Activated CD8-positive, alpha-beta memory T cell treated with anti-CD3 and anti-CD28 coated beads, Interleukin-2, amount 50 U/mL, for 24 hours (primary cell): Measurements from ENCODE around the gene TYK2.

Source experiments
- DNase-seq: peaks from one replicate; pipeline ENCODE4 v3.0.0-alpha.2; 2020; ENCODE audit errors: extremely low read depth

TYK2 gene

DNA sequence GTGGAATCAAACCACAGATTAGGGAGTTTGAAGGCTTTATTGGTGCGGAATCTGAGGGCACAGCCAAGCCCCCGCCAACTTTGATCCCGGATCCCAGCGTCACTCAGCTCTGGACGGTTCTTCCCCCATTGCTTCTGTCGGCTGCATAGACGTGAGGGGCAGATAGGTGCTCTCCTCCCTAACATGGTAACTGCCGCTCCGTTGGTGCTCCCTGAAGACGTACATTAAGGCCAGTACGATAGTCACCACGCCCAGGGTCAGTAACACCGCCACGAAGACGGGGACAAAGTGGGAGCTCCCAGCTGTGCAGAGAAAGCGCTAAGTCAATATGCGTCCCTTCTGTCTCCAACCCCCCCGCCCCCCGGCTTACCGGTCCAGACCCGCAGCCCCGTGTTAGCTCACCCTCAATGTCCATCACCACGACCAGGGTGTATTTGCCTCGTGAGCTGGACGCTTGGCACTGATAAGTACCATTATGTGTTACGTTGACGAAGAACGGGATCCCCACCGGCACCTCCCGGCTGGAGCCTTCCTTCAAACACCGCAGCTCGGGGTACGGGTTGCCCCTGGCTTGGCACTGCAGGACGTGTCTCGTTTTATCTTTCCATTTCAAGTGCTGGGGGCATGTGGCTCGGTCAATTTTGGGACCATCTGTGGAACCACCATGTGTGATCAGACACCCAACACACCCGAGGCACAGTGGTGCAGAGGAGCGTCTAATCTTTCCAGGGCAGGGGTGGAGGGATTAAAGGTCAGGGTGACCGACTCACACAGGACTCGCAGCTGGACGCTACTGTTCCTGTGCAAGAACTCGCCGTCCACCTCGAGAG, 46.4 kb downstream of the TYK2 start:
- no peak for DNase-seq

DNA sequence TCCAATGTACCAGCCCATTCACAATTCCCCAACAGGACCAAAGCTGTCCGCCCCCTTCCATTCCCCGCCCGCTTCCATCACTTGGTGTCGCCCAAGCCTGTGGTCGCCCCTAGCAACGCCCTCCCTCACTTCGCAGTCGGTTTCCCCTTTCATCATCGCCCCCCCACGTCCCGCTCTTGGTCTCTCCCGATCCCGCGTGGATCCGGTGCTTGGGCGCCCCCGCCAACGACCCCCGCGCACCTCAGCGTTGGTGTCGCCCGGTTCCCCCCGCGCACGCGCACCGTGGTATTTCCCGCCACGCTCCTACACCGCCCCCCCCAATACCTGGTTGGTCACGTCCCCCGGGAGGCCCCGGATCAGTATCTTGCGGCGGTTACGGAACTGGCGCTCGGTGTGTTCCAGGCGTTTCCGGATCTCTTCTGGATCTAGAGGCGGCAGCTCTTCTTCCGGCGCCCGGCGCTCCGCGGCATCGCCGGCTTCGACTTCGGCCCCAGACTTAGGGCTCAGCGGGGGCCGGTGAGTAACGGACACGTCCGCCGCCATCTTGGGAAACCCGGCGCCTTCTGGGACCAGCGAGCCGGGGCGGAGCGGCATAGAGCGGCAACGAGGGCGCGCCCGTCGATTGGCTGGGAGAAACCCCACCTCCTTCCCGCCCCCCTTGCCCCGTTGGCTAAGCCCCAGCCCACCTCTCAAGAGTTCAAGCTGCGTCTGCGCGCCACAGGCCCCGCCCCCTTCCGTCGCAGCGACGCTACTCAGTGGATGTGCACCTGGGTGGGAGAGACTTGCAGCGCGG, 47.2 kb downstream of the TYK2 start, which contains the start of gene RAVER1:
Gene RAVER1 (minus strand): TSS at position 565 of the 793 bp plus-strand sequence. CDS start 22 bp downstream, at position 543.
- peak; percentile 94 for DNase-seq

DNA sequence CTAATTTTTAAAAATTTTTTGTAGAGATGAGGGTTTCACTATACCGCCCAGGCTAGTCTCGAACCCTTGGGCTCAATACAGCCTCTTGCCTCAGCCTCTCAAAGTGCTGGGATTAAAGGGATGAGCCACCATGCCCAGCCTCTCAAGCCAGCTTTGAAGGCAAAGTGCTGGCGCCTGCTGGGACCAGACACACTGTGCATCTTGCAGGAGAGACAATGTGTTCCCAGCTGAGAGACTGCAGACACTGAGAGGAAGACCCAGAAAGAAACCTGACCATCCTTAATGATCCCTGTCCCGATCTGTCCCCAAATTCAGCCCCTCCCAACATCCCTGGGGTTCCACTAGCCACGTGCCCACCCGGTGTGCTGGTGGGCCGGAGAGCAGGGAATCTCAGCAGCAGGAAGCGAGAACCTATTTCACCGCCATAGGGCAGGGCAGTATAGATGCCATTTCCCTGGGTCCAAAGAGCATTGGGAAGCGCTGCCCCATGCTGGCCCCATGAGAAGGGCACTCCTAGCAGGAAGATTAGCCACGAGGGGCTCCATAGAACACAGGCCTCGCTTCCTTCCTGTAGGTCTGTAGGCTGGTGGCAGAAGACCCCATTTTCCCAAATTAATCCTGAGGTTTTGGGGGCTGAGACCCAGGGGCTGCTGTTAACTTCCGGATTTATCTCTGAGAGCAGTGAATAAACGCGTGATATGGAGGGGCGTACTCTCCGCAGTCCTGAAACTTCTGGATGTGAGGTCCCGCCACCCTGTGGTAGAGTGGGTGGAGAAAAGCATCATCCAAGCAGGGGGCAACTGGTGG, 48.0 kb downstream of the TYK2 start:
- no peak for DNase-seq

DNA sequence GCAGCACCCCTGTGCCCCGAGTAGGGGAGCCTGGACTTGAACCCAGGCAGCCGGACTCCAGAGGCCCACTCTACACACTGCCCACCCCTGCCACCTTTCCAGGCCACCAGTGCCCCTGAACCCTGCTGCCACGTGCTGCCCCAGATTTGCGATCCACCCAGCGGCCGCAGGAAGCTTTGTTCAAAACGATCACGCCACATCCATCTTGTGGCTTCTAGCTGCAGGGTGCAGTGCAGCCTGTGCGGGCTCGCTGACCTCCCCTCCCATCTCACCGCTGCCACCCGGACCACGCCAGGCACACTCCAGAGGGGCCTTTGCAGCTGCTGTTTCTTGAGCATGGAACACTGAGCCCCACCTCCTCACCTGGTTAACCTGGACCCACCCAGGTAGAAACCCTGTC, 50.8 kb downstream of the TYK2 start:
- no peak for DNase-seq

DNA sequence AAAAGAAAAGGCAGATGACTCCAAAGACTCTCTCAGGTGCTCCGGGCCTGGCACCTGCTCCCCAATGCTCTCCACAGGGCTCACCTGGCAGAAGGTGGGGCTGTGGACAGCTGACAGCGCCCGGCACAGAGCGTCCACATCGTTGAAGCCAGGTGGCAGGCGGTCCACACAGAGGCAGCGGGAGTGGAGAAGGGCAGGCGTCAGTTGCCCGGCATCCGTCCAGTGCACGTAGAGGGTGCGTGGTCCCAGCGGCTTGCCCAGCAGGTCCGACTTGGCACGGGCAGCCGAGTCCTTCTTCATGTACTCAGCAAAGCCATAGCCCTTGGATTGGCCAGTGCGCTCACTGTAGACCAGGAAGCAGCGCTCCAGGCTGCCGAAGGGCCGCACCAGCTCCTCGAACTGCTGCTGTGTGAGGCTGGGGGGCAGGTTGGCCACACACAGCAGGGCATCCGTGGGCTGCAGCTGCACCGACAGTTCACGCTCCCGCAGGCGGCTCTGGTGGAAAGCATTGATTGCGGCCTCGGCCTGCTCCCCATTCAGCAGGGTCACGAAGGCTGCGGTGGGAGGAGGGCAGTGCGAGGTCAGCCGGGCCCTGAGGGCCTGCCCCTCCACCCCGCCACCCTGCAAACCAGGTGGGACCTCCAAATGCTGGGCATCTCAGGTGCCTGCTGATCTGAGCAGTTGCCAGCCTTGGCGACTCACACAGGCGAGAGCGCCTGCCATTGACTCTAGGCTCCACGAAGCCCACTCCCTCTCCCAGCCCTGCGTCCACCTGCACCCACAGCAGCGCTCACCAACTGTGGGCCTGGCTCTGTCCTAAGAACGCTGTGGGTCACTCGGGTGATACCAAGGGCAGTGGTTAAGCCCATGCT, 51.6 kb downstream of the TYK2 start:
- no peak for DNase-seq

DNA sequence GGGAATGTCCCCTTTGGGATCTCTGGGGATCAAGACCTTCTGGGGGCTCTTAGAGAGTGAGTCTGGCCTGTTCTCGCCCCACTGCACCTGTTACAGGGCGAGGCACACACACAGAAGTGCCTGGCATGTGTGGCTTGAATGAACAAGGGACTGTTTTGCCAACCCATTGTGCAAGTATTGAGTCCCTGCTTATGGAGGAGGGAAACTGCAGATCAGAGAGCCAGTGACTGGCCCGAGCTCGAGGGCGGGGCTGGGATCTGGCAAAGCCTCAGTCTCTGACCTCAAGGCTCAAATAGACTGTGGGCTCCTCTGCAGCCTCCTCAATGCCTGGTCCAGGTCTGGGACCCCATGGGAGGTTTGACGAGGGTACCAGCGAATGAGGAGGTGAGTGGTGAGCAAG, 52.6 kb downstream of the TYK2 start:
- no peak for DNase-seq

DNA sequence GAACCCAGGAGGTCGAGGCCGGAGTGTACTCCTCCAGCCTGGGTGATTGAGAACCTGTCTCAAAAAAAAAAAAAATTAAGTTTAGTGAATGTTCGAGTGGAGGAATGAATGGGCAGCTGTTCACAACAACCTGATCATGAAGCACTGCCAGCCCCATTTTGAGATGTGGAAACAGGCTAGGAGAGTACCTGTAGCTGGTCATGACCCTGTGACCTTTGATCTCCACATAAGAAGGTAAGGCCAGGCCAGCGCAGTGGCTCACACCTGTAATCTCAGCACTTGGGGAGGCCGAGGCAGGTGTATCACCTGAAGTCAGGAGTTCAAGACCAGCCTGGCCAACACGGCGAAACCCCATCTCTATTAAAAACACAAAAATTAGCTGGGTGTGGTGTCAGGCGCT, 54.6 kb downstream of the TYK2 start:
- DNase-seq, result no peak

DNA sequence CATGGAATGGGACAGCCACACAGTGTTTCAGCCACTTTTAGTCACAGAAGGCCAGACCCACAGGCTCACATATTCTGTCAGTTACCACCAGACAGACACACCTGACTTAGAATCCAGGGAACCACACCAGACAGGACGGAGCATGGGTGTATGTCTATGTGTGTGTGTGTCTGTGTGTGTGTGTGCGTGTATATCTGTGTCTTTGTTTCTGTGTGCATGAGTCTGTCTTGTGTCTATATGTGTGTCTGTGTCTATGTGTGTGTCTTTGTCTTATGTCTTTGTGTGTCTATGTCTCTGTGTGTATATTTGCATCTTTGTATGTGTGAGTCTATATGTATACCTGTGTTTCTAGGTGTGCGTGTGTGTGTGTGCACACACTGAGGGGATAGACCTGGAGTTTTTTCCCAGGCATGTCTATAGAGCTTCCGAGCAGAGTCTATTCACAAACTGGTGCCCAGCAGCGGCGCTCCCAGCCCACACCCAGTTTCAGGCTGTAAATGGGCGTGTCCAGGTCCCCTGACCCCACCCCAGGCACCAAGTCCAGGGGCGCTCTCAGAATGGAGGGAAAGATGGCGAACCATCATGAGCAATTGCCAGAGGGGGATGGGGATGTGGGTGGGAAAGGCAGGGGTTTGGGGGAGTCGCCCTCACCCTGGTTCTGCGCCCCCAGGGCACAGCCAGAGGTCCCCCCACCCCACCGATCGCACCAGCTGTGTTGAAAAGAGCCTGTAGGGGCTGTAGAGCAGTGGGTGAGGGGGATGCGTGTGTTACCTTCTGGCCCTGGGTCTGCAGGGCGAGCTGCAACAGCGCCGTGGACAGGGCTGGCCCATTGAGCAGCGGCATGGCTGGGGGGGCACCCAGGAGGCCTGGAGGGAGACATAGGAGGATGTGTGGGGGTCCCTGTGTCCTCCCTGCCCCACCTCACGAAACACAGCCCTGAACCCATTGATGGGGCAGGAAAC, 58.2 kb downstream of the TYK2 start:
- no peak for DNase-seq

DNA sequence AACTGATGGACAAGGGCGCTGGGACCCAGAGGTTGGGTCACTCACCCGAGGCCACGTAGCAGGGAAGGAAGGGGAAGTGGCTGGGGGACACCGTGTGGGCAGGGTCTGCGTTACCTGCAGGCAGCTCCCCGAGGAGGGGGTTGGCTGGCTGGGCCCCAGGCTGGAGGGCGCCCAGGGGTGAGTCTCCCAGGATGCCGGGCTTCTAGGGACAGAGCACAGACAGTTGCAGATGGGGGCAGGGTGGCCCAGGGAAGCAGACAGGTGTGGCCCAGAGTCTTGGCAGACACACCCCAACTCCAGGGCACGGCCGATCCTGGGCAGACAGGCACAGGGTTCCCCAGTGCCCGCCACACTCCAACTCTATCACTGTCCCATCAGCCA, 59.0 kb downstream of the TYK2 start:
- no peak for DNase-seq

DNA sequence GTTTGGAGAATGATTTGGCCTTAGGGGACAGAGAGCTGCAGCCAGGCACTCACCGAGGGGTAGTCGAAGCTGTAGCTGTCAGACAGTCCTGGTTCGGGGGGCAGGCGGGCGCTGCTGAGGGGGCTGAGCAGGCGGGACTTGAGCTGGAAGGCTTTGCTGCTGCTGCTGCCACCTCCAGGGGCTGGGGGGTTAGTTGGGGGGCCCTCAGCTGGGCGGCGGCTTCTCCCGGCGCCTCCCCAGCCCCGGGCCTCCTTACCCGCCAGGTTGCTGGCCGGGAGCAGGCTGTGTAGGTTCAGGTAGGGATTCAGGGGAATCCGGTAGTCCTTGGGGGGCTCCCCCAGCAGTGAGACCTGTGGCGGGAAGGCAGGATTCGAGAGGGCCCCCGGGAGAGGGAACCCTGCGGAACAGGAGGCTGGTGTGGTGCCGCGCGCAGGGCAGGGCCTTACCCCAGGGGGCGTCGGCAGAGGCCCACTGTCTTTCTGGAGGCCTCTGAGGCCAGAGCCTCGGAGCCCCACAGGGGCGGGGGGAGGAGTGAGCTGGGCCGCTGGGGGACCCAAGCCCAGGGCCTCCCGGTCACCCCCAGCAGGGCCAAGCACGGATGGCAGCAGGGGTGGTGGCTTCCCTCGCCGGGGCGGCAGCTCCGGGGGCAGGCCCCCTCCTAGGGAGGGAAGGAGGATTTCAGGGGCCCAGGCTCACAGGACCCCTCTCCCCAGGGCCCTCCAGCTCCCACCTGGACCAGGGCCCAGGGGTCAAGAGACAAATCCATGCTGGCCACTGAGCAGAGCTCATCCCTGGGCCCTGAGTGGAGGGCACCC, 59.6 kb downstream of the TYK2 start:
- DNase-seq, result no peak

DNA sequence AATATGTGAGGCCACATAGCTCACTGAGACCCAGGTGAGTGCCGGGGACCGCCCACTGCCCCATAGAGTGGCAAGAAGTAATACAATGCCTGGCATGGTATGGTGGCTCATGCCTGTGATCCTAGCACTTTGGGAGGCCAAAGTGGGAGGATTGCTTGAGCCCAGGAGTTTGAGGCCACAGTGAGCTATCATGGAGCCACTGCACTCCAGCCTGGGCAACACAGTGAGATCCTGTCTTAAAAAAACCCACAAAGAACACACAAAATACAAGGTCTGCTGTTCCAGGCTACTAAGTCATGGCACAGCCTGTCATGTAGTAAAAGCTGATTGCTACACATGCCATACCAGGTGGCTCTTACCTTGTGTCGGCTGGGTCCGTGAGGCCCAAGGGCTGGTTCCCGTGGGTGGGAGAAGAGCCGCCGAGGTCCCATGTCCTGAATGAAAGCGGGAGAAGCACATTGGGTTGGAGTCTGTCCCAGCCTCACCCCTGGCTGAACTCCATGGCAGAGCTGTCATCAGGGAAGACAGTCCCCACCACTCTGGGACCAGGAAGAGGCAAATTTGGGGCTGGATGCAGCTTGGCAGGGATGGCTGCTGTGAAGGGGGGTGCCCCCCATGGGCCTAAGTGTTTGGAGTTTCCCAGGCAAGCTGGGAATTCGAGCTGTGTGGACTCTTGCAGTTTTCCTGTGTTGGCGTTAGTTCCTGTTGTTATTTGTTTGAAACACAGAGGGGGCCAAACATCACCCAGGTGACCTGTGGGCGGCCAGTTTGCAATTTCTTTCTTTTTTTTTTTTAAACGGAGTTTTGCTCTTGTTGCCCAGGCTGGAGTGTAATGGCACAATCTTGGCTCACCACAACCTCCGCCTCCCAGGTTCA, 61.3 kb downstream of the TYK2 start:
- DNase-seq, result no peak

DNA sequence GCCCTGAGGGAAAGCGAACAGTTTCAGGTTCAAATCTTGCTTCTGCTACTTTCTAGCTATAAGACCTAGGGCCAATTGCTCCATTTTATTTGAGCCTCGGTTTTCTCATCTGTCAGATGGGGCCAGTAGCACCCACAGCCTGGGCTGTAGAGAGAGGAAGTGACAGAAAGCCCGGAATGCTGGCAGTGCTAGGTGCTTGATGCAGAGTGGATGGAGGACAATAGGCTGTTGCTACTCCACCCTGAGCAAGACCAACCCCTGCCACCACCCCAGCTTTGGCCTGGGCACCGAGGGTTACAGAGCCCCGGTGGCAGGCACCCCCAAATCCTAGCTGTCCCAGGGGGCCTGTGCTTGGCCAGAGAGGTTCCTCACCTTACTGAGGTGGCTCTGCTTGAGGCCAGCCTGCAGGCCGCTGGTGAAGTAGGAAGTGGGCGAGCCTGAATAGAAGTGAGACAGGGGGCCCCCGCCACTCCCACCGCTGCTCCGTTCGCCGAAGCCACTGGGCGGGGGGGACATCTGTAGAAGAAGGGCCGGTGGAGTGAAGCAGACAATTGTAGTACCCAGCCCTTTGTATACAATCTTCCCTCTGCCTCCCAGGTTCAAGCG, 62.4 kb downstream of the TYK2 start:
- no peak for DNase-seq

DNA sequence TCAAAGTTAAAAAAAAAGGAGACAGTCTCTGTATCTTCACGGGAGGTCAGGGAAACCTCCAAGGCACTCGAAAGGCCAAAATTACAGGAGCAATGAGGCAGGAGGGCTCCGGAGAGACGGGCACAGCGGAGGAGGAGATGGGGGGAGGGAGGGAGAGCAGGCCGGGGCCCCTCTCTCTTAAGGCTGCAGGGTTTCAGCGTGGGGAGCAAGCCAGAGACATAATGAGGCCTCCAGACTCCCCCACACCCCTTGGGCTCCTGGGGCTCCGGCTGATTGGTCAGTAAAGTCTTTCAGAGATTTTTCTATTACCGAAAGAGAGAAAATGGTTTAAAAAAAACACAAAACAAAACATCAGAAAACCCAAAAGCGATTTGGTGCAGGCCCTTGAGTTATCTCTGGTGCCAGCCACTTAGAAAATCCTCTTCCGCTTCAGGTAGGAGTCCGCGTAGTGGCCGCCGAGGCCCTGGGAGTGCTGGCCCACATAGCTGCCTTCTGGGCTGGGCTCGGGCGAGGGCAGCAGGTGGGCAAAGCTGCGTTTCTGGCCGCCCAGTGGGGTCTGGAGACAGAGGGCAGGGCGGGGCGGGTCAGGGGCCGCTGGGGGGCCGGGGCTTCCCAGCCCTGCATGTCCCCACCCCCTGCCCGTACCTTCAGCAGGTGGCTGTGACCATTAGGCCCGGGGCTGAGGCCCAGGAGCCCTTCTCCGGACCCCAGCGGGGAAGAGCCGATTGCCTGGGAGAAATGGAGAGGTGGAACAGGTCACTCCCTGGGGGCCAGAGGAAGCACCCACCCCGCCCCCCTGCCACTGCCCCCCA, 63.1 kb downstream of the TYK2 start:
- no peak for DNase-seq

DNA sequence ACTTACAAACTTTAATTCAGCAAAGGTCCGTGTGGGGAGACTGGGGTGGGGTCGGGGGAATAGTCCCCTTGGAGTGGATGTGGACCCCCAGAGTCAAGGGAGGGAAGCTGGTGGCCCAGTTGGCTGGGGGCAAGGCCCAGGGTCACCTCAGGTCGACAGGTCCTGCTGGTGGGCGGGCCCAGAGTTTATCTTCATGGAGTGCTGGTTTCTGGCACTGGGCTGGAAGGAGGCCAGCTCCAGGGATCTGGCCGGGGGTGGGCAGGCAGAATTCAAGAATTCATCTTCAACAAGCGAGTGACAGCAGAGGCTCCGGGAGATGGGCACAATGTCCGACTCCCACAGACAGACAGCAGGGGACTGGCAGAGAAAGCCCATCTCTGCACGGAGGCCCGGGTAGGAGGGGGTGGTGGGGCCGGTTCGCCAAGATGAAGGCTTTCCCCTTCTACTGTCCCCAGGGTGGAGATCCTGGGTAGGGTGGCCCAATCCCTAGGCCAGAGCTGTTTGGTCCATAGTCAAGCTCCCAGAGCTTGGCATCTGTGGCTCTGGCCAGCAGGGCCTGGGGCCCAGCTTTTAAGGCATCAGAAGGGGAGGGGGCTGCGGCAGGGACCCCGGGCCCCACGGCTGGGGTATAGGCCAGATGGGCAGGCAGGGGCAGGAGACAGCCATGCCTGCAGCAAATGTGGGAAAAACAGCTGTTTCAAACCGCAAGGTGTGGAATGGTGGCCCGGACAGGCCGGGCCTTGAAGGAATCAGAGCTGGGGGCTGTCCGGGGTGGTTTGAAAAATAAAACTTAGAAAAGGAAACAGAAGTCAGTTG, 63.9 kb downstream of the TYK2 start:
- DNase-seq, result no peak

DNA sequence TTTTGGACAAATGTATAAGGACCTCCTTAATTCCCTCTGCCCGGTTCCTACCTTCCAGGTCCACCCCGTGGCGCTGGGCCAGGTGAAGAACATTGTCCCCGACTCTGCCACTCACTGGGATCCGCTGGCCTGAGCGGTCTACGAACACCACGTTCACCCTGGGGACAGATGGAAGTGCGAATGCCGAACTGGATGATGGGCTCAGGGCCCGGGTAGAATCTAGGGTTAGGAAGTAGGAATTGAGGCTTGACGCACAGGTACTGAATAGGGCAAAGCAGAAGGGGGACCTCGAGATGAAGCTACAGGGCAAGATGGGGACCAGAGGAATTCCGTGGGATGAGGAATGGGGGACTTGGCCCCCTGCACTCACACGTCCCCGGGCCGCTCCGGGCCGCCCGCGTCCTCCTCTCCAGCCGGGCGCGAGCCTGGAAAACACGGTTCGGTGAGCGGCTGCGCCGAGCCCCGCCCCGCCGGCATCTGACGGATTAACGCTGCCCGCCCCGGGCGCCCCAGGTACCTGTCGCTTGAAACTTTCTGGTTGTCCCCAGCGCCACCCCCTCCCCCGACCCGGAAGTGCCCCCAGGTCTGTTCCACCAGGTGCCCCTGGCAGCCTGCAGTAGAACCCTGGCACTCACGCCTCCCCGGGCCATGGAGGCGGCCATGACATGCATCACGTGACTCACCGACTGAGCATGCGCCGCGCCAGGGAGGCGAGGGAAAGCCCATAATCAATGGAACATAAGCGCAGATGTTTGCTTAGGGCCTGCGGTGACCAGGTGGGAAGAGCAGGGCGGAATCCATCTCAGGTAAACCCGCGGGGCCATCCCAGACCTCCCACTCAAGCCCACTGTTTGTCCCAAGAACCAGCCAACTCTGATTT, 64.8 kb downstream of the TYK2 start, which contains the start of gene FDX2:
Gene FDX2 (minus strand): TSS at position 681 of the 880 bp plus-strand sequence. CDS start 19 bp downstream, at position 662.
- peak; percentile 88 for DNase-seq
